DND-41 (cell line): Measurements from ENCODE around the gene NDE1.
A peak's percentile ranks its signal among the peaks of the same experiment; 100 is the strongest.

Experiments used
- ATAC-seq: fragments of 200-7000 bp; cut with Tn5 transposase; 3 replicates; pipeline ENCODE4 v1.9.1; 2021; ENCODE audit warnings: low read depth; ENCODE audit not compliant: insufficient read depth
- DNase-seq: peaks from one replicate; pipeline ENCODE4 v3.0.0-alpha.2; 2020
- H2AFZ ChIP-seq: 2 replicates; pipeline ENCODE4 v1.6.0; 2012; ENCODE audit warnings: low read depth, low read length
- H3K27ac ChIP-seq: 2 replicates; pipeline ENCODE4 v1.5.1; 2012; ENCODE audit warnings: low read length, inconsistent platforms
- H3K27me3 ChIP-seq: fragments of 200-600 bp; sonication (generic); 2 replicates; pipeline ENCODE4 v1.6.0; 2012; ENCODE audit warnings: low read length, mild to moderate bottlenecking, inconsistent platforms; ENCODE audit not compliant: insufficient read depth, poor library complexity
- H3K36me3 ChIP-seq: 2 replicates; pipeline ENCODE4 v1.5.1; 2012; ENCODE audit warnings: low read length, inconsistent platforms; ENCODE audit not compliant: insufficient read depth
- H3K4me1 ChIP-seq: 2 replicates; pipeline ENCODE4 v1.5.1; 2012; ENCODE audit warnings: mild to moderate bottlenecking, low read length; ENCODE audit not compliant: insufficient read depth
- H3K4me2 ChIP-seq: 2 replicates; pipeline ENCODE4 v1.6.0; 2012; ENCODE audit warnings: mild to moderate bottlenecking, moderate library complexity, low read length, inconsistent platforms; ENCODE audit not compliant: insufficient read depth
- H3K4me3 ChIP-seq, 2 experiments: fragments of 200-600 bp in 1 of 2; shearing (Covaris generic) in 1 of 2; 2 replicates each; pipeline ENCODE4 v1.5.1; 2012 to 2016; ENCODE audit warnings: inconsistent platforms in 2 of 2, low read length in 2 of 2, mild to moderate bottlenecking in 2 of 2, low read depth in 1 of 2, moderate library complexity in 1 of 2
- H3K79me2 ChIP-seq: 2 replicates; pipeline ENCODE4 v1.6.0; 2012; ENCODE audit warnings: low read length, inconsistent platforms; ENCODE audit not compliant: insufficient read depth
- H3K9ac ChIP-seq: 2 replicates; pipeline ENCODE4 v1.6.0; 2012; ENCODE audit warnings: low read depth, mild to moderate bottlenecking, inconsistent platforms, low read length, moderate library complexity
- H3K9me3 ChIP-seq: 2 replicates; pipeline ENCODE4 v1.5.1; 2012; ENCODE audit warnings: low read length, moderate library complexity, mild to moderate bottlenecking, inconsistent platforms; ENCODE audit not compliant: insufficient read depth, severe bottlenecking
- H4K20me1 ChIP-seq: 2 replicates; pipeline ENCODE4 v1.6.0; 2012; ENCODE audit warnings: low read length; ENCODE audit not compliant: insufficient read depth
- CTCF ChIP-seq: IDR thresholded peaks from 2 replicates; pipeline ENCODE4 v1.5.1; 2012; ENCODE audit warnings: borderline replicate concordance, low read length, moderate library complexity, mild to moderate bottlenecking; ENCODE audit not compliant: poor library complexity, severe bottlenecking; ENCODE audit errors: extremely low read depth
- EZH2 ChIP-seq: IDR thresholded peaks from 3 replicates; pipeline ENCODE4 v1.6.1; 2012; ENCODE audit warnings: borderline replicate concordance, low read depth, mild to moderate bottlenecking, moderate library complexity, low read length, inconsistent platforms; ENCODE audit not compliant: severe bottlenecking

Gene NDE1

GRCh38 chr16:15701975-15702970 lies 52.2 kb downstream of the NDE1 start:
- Histone ChIP-seq H3K79me2 (no peaks in the 10 kb centered on the region), H3K4me1 (no peaks in the 10 kb centered on the region), H3K27me3 (no peaks in the 10 kb centered on the region), H2AFZ (no peak overlapping the region), H3K9me3 (no peaks in the 10 kb centered on the region), H3K9ac (no peak overlapping the region), H3K36me3 (peaks cover 89% of the 10 kb centered on the region), H3K27ac (no peak overlapping the region; the same call in 1 of the 2 replicates), H3K4me3 (no peak overlapping the region), H4K20me1 (0 out of 2 replicates have a peak, but pooled peaks cover 2% of the 10 kb centered on the region), H3K4me2 (no peak overlapping the region)
- TF ChIP-seq EZH2 (no peak), CTCF (no peak)
- ATAC-seq (no peak), DNase-seq (no peak)

GRCh38 chr16:15703029-15703736 lies 53.1 kb downstream of the NDE1 start:
- no peak overlapping the region for H3K27ac ChIP-seq
- 0 out of 2 replicates have a peak, but pooled peaks cover 2% of the 10 kb centered on the region for H4K20me1 ChIP-seq
- H3K36me3 ChIP-seq: peaks cover 88% of the 10 kb centered on the region

GRCh38 chr16:15704545-15704987 lies 54.5 kb downstream of the NDE1 start:
- Histone ChIP-seq H3K9me3 (no peaks in the 10 kb centered on the region), H3K4me1 (no peaks in the 10 kb centered on the region), H3K27me3 (no peaks in the 10 kb centered on the region), H2AFZ (no peak overlapping the region), H4K20me1 (0 out of 2 replicates have a peak, but pooled peaks cover 2% of the 10 kb centered on the region), H3K27ac (no peak overlapping the region), H3K79me2 (no peaks in the 10 kb centered on the region), H3K4me3 (no peak overlapping the region), H3K9ac (no peak overlapping the region), H3K4me2 (no peak overlapping the region), H3K36me3 (peaks cover 86% of the 10 kb centered on the region)
- DNase-seq (peak; percentile 69), ATAC-seq (peak; percentile 86)
- TF ChIP-seq CTCF: peak; percentile 88
- TF ChIP-seq EZH2: no peak

More at GRCh38 chr16:15703029-15703736, 53.1 kb downstream of the NDE1 start:
- H3K4me1 ChIP-seq: no peaks in the 10 kb centered on the region
- H3K4me2 ChIP-seq: no peak overlapping the region
- H3K4me3 ChIP-seq: no peak overlapping the region
- no peak overlapping the region for H3K9ac ChIP-seq
- ATAC-seq (no peak), DNase-seq (no peak)
- H3K79me2 ChIP-seq: no peaks in the 10 kb centered on the region
- no peaks in the 10 kb centered on the region for H3K9me3 ChIP-seq
- H3K27me3 ChIP-seq: no peaks in the 10 kb centered on the region
- H2AFZ ChIP-seq: no peak overlapping the region
- TF ChIP-seq EZH2: no peak
- TF ChIP-seq CTCF: no peak
